WTC11 (cell line): ENCODE results near the gene SLC25A26.

Experiments
- CTCF ChIP-seq: fragments of 200-600 bp; IDR thresholded peaks from 2 replicates; pipeline ENCODE4 v1.8.0; 2022; ENCODE audit warnings: antibody characterized with exemption
- KAT7 ChIP-seq: sonication (generic); formaldehyde crosslinking; IDR thresholded peaks from 2 replicates; pipeline ENCODE4 v1.8.1; 2023; ENCODE audit warnings: missing genetic modification reagents, mild to moderate bottlenecking, borderline replicate concordance
- NFYB ChIP-seq: sonication (generic); formaldehyde crosslinking; conservative IDR thresholded peaks from 2 replicates; pipeline ENCODE4 v1.8.0; 2022; ENCODE audit warnings: low read depth, missing genetic modification reagents

GRCh38 chr3:66172394-66172793, 48.4 kb upstream of the SLC25A26 start:
- TF ChIP-seq CTCF (no peak), KAT7 (CRISPR knock-in tag) (no peak), NFYB (CRISPR knock-in tag) (no peak)
